KMS-11 (cell line): Measurements from ENCODE around the gene ANTXRL.
"Not testable (repeated sequence)": the region's sequence is repeated elsewhere in the genome, so short reads cannot be mapped to it uniquely, and the experiment has no call there.

ENCODE experiments used
- H2AFZ ChIP-seq: fragments of 200-600 bp; sonication (generic); 2 replicates; pipeline ENCODE4 v1.6.1; 2016; ENCODE audit warnings: antibody characterized with exemption, mixed run types, low read depth
- H3K27ac ChIP-seq: fragments of 200-600 bp; sonication (generic); 2 replicates; pipeline ENCODE4 v1.6.1; 2016; ENCODE audit warnings: mild to moderate bottlenecking, mixed run types
- H3K27me3 ChIP-seq: fragments of 200-600 bp; sonication (generic); 2 replicates; pipeline ENCODE4 v1.6.1; 2017; ENCODE audit warnings: mild to moderate bottlenecking, low read depth, mixed run types, moderate library complexity; ENCODE audit not compliant: insufficient read depth
- H3K36me3 ChIP-seq: fragments of 200-600 bp; sonication (generic); 2 replicates; pipeline ENCODE4 v1.6.1; 2017; ENCODE audit warnings: mild to moderate bottlenecking, mixed run types; ENCODE audit not compliant: insufficient read depth
- H3K4me1 ChIP-seq: fragments of 200-600 bp; sonication (generic); 2 replicates; pipeline ENCODE4 v1.6.1; 2016; ENCODE audit warnings: mild to moderate bottlenecking, low read depth, mixed run types; ENCODE audit not compliant: poor library complexity, severe bottlenecking
- H3K4me2 ChIP-seq: fragments of 200-600 bp; sonication (generic); 2 replicates; pipeline ENCODE4 v1.7.0; 2016; ENCODE audit warnings: mild to moderate bottlenecking, mixed run types
- H3K4me3 ChIP-seq: fragments of 200-600 bp; sonication (generic); IDR thresholded peaks from 2 replicates; pipeline ENCODE4 v1.6.1; 2017; ENCODE audit warnings: low read depth, low read length, mixed read lengths; ENCODE audit not compliant: insufficient read depth
- H3K79me2 ChIP-seq: fragments of 200-600 bp; sonication (generic); 2 replicates; pipeline ENCODE4 v1.6.1; 2016; ENCODE audit warnings: low read depth, mixed run types; ENCODE audit not compliant: insufficient read depth
- H3K9ac ChIP-seq: fragments of 200-600 bp; sonication (generic); 2 replicates; pipeline ENCODE4 v1.6.1; 2016; ENCODE audit warnings: mild to moderate bottlenecking, mixed run types
- H4K20me1 ChIP-seq: fragments of 200-600 bp; sonication (generic); 2 replicates; pipeline ENCODE4 v1.6.1; 2016; ENCODE audit warnings: mild to moderate bottlenecking, mixed run types; ENCODE audit not compliant: insufficient read depth
- TF ChIP-seq, protein P1 (sequence below): fragments of 200-600 bp; sonication (generic); conservative IDR thresholded peaks from 2 replicates; pipeline ENCODE4 v1.6.1; 2017; ENCODE audit warnings: low read depth, mild to moderate bottlenecking, antibody characterized with exemption, low read length, moderate library complexity, mixed read lengths

Gene ANTXRL

DNA sequence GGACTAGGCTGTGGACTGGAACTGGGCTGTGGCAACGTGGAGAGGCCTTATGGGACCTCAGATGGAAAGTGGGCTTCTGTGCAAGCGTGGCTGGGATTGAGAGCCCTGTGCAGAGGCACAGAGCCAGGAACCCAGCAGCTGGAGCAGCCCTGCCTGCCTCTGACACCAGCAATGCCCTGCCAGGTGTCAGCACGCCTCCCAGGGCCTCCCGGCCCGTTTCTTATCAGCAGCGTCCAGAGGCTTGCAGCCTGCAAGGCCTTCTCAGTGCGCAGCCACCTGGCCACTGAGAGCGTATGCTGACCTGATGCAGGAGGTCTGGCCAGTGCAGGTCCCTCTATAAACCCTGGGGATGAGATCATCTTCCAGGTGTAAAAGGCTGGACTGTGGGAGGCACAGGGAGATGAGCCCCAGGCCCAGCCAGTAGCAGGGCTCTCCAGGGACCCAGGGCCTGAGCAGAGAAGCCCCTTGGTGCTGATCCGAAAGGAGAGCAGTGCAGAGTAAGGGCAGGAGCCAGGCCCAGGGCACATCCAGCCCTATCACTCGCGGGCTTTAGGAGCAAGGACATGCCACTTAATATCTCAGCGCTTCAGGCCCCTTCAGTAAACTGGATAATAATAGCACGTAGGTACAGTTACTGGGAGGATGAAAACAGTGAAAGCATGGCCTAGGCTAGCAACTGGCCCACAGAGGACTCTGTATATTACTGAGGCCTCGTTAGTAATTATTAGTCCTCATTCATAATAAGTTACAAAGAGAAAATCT, 38.8 kb upstream of the ANTXRL start:
- H3K9ac ChIP-seq: no peak overlapping the region

DNA sequence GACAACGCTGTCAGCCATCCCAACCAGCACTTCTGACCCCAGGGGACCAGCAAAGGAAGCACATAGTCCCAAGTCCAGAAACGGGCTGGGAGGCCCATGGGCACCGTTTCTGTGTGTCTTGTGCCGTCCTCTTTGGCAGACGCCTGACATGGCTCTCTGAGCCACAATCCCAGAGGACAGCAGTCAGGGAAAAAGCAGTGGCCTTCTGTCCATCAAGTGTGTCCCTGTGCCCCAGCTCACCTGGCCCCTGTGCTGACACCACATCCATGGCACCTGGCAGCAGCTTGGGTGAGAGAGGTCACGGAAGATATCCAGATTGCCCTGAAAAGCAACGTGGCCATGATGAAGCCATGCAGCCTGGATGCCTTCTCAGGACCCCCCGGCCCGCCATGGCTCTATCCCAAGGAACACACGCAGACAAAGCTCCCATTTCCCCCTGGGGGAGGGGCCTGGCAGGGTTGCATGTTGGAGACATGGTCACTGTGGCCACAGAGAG, 38.1 kb upstream of the ANTXRL start:
- Histone ChIP-seq H2AFZ (no peak overlapping the region), H3K36me3 (no peaks in the 10 kb centered on the region), H3K9ac (no peak overlapping the region), H3K4me1 (no peaks in the 10 kb centered on the region), H3K4me3 (no peak overlapping the region), H3K27me3 (no peaks in the 10 kb centered on the region), H3K4me2 (no peak overlapping the region), H3K27ac (no peak overlapping the region), H4K20me1 (no peaks in the 10 kb centered on the region), H3K79me2 (no peaks in the 10 kb centered on the region)
- TF ChIP-seq, protein P1, sequence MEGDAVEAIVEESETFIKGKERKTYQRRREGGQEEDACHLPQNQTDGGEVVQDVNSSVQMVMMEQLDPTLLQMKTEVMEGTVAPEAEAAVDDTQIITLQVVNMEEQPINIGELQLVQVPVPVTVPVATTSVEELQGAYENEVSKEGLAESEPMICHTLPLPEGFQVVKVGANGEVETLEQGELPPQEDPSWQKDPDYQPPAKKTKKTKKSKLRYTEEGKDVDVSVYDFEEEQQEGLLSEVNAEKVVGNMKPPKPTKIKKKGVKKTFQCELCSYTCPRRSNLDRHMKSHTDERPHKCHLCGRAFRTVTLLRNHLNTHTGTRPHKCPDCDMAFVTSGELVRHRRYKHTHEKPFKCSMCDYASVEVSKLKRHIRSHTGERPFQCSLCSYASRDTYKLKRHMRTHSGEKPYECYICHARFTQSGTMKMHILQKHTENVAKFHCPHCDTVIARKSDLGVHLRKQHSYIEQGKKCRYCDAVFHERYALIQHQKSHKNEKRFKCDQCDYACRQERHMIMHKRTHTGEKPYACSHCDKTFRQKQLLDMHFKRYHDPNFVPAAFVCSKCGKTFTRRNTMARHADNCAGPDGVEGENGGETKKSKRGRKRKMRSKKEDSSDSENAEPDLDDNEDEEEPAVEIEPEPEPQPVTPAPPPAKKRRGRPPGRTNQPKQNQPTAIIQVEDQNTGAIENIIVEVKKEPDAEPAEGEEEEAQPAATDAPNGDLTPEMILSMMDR: no peak

More for the DNA sequence above, 38.8 kb upstream of the ANTXRL start:
- Histone ChIP-seq H4K20me1 (no peaks in the 10 kb centered on the region), H3K27ac (no peak overlapping the region), H2AFZ (no peak overlapping the region), H3K4me3 (no peak overlapping the region), H3K4me1 (no peaks in the 10 kb centered on the region), H3K27me3 (no peaks in the 10 kb centered on the region), H3K36me3 (no peaks in the 10 kb centered on the region), H3K4me2 (no peak overlapping the region), H3K79me2 (no peaks in the 10 kb centered on the region)
- TF ChIP-seq, protein P1: no peak

DNA sequence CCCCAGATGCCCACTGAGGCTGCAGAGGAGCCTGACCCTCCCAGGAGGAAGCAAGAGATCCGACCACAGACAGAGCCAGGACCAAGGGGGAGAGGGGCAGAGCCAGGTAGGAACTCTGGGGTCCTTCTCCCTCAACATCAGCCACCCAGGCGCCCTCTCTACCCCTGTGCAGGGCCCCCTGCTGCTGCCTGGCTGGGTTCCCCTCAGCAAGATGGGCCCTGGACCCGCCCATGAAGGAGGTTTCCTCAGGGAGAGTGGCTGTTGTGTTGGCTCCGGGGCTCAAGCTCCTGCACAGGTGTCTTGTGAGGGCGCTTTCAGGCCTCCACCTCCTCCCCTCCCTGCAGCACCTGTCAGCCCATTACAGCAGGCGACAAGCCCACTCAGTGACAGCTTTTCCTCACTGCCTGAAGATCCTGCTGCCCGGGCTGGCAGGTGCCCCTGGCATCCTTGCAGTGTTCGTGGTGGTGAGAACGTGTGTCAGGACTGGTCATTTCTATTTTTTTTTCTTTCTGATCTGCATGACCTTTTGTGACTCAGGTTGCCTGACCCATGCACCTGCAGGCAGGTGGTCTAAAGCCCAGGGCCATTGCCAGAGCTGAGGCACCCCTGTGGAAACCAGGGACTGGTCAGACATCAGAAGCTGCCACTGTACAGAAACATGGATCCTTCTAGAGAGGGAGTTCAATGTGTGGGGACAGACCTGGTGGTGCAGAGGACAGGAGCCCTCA, 37.0 kb upstream of the ANTXRL start:
- H3K36me3 ChIP-seq, H3K27ac ChIP-seq, H3K4me2 ChIP-seq, H3K9ac ChIP-seq, H3K4me3 ChIP-seq, H2AFZ ChIP-seq, H4K20me1 ChIP-seq, H3K4me1 ChIP-seq, H3K27me3 ChIP-seq, H3K79me2 ChIP-seq: not testable (repeated sequence)

DNA sequence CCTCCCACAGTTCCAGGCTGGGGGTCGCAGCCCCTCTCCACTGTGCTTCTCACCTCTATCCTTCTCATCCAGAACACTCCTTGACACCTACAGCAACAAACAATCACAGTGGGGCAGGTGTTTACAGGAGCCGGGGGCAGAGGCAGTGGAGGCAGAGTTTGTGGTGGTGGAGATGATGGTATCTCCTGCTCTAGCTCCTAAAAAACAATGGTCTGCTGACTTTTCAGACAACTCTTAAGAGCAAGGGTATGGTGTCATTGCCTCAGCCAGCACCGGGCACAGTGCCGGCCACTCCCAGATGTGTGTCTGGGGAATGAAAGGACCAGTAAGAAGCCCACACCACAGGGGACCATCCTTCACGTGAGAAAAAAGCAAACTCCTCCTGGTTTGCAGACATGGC, 36.3 kb upstream of the ANTXRL start:
- H3K36me3 ChIP-seq: no peaks in the 10 kb centered on the region
- no peaks in the 10 kb centered on the region for H3K27me3 ChIP-seq

More for the DNA sequence above, 36.3 kb upstream of the ANTXRL start:
- TF ChIP-seq, protein P1: no peak
- Histone ChIP-seq H3K4me1 (no peaks in the 10 kb centered on the region), H3K4me2 (no peak overlapping the region), H3K4me3 (no peak overlapping the region), H3K79me2 (no peaks in the 10 kb centered on the region), H3K9ac (no peak overlapping the region), H3K27ac (no peak overlapping the region), H2AFZ (no peak overlapping the region), H4K20me1 (no peaks in the 10 kb centered on the region)
